ENCODE results near the gene TIAM1.
A peak's percentile ranks its signal among the peaks of the same experiment; 100 is the strongest.

TIAM1 gene

GRCh38 chr21:31110430-31110829 is 233.6 kb downstream of the TIAM1 start:
- H3K27me3 Mint-ChIP-seq, result no peaks in the 10 kb centered on the region
- H3K9me3 Mint-ChIP-seq, result no peaks in the 10 kb centered on the region
- H3K4me1 Mint-ChIP-seq (ENCODE audit: low read depth), result peaks cover 16% of the 10 kb centered on the region
- no peak overlapping the region for H3K4me3 Mint-ChIP-seq
- no peaks in the 10 kb centered on the region for H3K36me3 Mint-ChIP-seq (ENCODE audit: low read depth)
- no peak overlapping the region for H3K27ac Mint-ChIP-seq

GRCh38 chr21:31107871-31108270 is 236.2 kb downstream of the TIAM1 start:
- H3K4me3 Mint-ChIP-seq, result no peak overlapping the region
- peaks cover 8% of the 10 kb centered on the region for H3K9me3 Mint-ChIP-seq
- H3K27ac Mint-ChIP-seq, result no peak overlapping the region
- no peaks in the 10 kb centered on the region for H3K27me3 Mint-ChIP-seq
- peaks cover 6% of the 10 kb centered on the region for H3K36me3 Mint-ChIP-seq (ENCODE audit: low read depth)
- H3K4me1 Mint-ChIP-seq (ENCODE audit: low read depth), result peaks cover 31% of the 10 kb centered on the region

- H3K4me1 Mint-ChIP-seq (ENCODE audit: low read depth), result peaks cover 36% of the 10 kb centered on the region
- H3K27me3 Mint-ChIP-seq, result no peaks in the 10 kb centered on the region
- H3K36me3 Mint-ChIP-seq (ENCODE audit: low read depth), result peaks cover 6% of the 10 kb centered on the region
- peaks cover 8% of the 10 kb centered on the region for H3K9me3 Mint-ChIP-seq
- no peak overlapping the region for H3K27ac Mint-ChIP-seq
- no peak overlapping the region for H3K4me3 Mint-ChIP-seq
Measured at GRCh38 chr21:31107176-31107785, 236.8 kb downstream of the TIAM1 start.

- Mint-ChIP-seq H3K4me1 (ENCODE audit: low read depth) (peaks cover 35% of the 10 kb centered on the region), H3K27ac (no peak overlapping the region), H3K27me3 (peaks cover 7% of the 10 kb centered on the region), H3K4me3 (no peak overlapping the region), H3K9me3 (peaks cover 8% of the 10 kb centered on the region), H3K36me3 (ENCODE audit: low read depth) (peaks cover 6% of the 10 kb centered on the region)
Measured at GRCh38 chr21:31103571-31104265, 240.3 kb downstream of the TIAM1 start.

GRCh38 chr21:31103163-31103562 is 240.9 kb downstream of the TIAM1 start:
- no peak overlapping the region for H3K27ac Mint-ChIP-seq

GRCh38 chr21:31099122-31099521 is 244.9 kb downstream of the TIAM1 start:
- peaks cover 16% of the 10 kb centered on the region for H3K27me3 Mint-ChIP-seq
- H3K9me3 Mint-ChIP-seq, result peaks cover 5% of the 10 kb centered on the region
- H3K4me1 Mint-ChIP-seq (ENCODE audit: low read depth), result peaks cover 23% of the 10 kb centered on the region
- no peak overlapping the region for H3K4me3 Mint-ChIP-seq
- H3K36me3 Mint-ChIP-seq (ENCODE audit: low read depth), result peaks cover 5% of the 10 kb centered on the region
- H3K27ac Mint-ChIP-seq, result no peak overlapping the region

More at GRCh38 chr21:31103163-31103562, 240.9 kb downstream of the TIAM1 start:
- Mint-ChIP-seq H3K9me3 (peaks cover 8% of the 10 kb centered on the region), H3K36me3 (ENCODE audit: low read depth) (peaks cover 6% of the 10 kb centered on the region), H3K27me3 (peaks cover 10% of the 10 kb centered on the region), H3K4me3 (no peak overlapping the region), H3K4me1 (ENCODE audit: low read depth) (peaks cover 35% of the 10 kb centered on the region)

GRCh38 chr21:31098576-31099005 is 245.5 kb downstream of the TIAM1 start:
- Mint-ChIP-seq H3K4me3 (no peak overlapping the region), H3K27ac (peak overlapping the region; percentile 47), H3K4me1 (ENCODE audit: low read depth) (peaks cover 20% of the 10 kb centered on the region), H3K36me3 (ENCODE audit: low read depth) (peaks cover 5% of the 10 kb centered on the region), H3K9me3 (peaks cover 5% of the 10 kb centered on the region), H3K27me3 (peaks cover 19% of the 10 kb centered on the region)

GRCh38 chr21:31092832-31093625 is 251.0 kb downstream of the TIAM1 start:
- Mint-ChIP-seq H3K4me3 (no peak overlapping the region), H3K4me1 (ENCODE audit: low read depth) (peaks cover under 1% of the 10 kb centered on the region), H3K27me3 (peaks cover 19% of the 10 kb centered on the region), H3K27ac (no peak overlapping the region), H3K9me3 (peaks cover 5% of the 10 kb centered on the region), H3K36me3 (ENCODE audit: low read depth) (peaks cover 5% of the 10 kb centered on the region)

GRCh38 chr21:31090376-31090775 is 253.7 kb downstream of the TIAM1 start:
- H3K9me3 Mint-ChIP-seq, result peaks cover 5% of the 10 kb centered on the region
- H3K4me1 Mint-ChIP-seq (ENCODE audit: low read depth), result peaks cover 12% of the 10 kb centered on the region
- H3K4me3 Mint-ChIP-seq, result no peak overlapping the region
- no peak overlapping the region for H3K27ac Mint-ChIP-seq
- peaks cover 5% of the 10 kb centered on the region for H3K36me3 Mint-ChIP-seq (ENCODE audit: low read depth)
- peaks cover 21% of the 10 kb centered on the region for H3K27me3 Mint-ChIP-seq

GRCh38 chr21:31088474-31088751 is 255.6 kb downstream of the TIAM1 start:
- Mint-ChIP-seq H3K27me3 (peaks cover 10% of the 10 kb centered on the region), H3K4me3 (no peak overlapping the region), H3K9me3 (no peaks in the 10 kb centered on the region), H3K27ac (no peak overlapping the region), H3K36me3 (ENCODE audit: low read depth) (no peaks in the 10 kb centered on the region), H3K4me1 (ENCODE audit: low read depth) (peaks cover 12% of the 10 kb centered on the region)

GRCh38 chr21:31087639-31088473 is 256.2 kb downstream of the TIAM1 start:
- H3K36me3 Mint-ChIP-seq (ENCODE audit: low read depth), result no peaks in the 10 kb centered on the region
- peaks cover 8% of the 10 kb centered on the region for H3K27me3 Mint-ChIP-seq
- H3K9me3 Mint-ChIP-seq, result no peaks in the 10 kb centered on the region
- peaks cover 12% of the 10 kb centered on the region for H3K4me1 Mint-ChIP-seq (ENCODE audit: low read depth)
- H3K27ac Mint-ChIP-seq, result no peak overlapping the region
- peak overlapping the region; percentile 61 for H3K4me3 Mint-ChIP-seq

GRCh38 chr21:31084689-31085088 is 259.4 kb downstream of the TIAM1 start:
- no peaks in the 10 kb centered on the region for H3K36me3 Mint-ChIP-seq (ENCODE audit: low read depth)
- no peak overlapping the region for H3K4me3 Mint-ChIP-seq
- no peaks in the 10 kb centered on the region for H3K9me3 Mint-ChIP-seq
- H3K4me1 Mint-ChIP-seq (ENCODE audit: low read depth), result peaks cover 12% of the 10 kb centered on the region
- no peak overlapping the region for H3K27ac Mint-ChIP-seq
- H3K27me3 Mint-ChIP-seq, result peaks cover 7% of the 10 kb centered on the region

- Mint-ChIP-seq H3K27ac (no peak overlapping the region), H3K4me3 (no peak overlapping the region), H3K27me3 (peaks cover 3% of the 10 kb centered on the region), H3K4me1 (ENCODE audit: low read depth) (peaks cover 8% of the 10 kb centered on the region), H3K36me3 (ENCODE audit: low read depth) (no peaks in the 10 kb centered on the region), H3K9me3 (no peaks in the 10 kb centered on the region)
Measured at GRCh38 chr21:31078796-31079195, 265.3 kb downstream of the TIAM1 start.

GRCh38 chr21:31078216-31078615 is 265.8 kb downstream of the TIAM1 start:
- Mint-ChIP-seq H3K27ac (no peak overlapping the region), H3K36me3 (ENCODE audit: low read depth) (no peaks in the 10 kb centered on the region), H3K4me3 (no peak overlapping the region), H3K27me3 (peaks cover 3% of the 10 kb centered on the region), H3K4me1 (ENCODE audit: low read depth) (peaks cover 8% of the 10 kb centered on the region), H3K9me3 (no peaks in the 10 kb centered on the region)
